NOMO-1 treated with dmso at 0.1 percent for 144 hours (cell line): ENCODE data around the gene DUS4L.

ENCODE experiments used
- DNase-seq: peaks from one replicate; lab custom pipeline; 2025; ENCODE audit not compliant: unreplicated experiment; lab: John Stamatoyannopoulos, UW

The DUS4L gene

GRCh38 chr7:107579885-107580715 lies 16.3 kb downstream of the DUS4L start, which contains the start of gene BCAP29:
BCAP29 (plus strand) TSS chr7:107580246; CDS start chr7:107580773, 527 bp downstream.
- DNase-seq = no peak

GRCh38 chr7:107580716-107581383 lies 17.1 kb downstream of the DUS4L start:
- DNase-seq = no peak

GRCh38 chr7:107581387-107582013 lies 17.7 kb downstream of the DUS4L start:
- DNase-seq = no peak

GRCh38 chr7:107582875-107583274 lies 19.1 kb downstream of the DUS4L start:
- DNase-seq = no peak

- DNase-seq = no peak
Observed at GRCh38 chr7:107584716-107585115, 20.9 kb downstream of the DUS4L start.

- no peak for DNase-seq
Observed at GRCh38 chr7:107588529-107589130, 24.9 kb downstream of the DUS4L start.

GRCh38 chr7:107591421-107591820 lies 27.6 kb downstream of the DUS4L start:
- DNase-seq = no peak

- DNase-seq = no peak
Observed at GRCh38 chr7:107592361-107593024, 28.7 kb downstream of the DUS4L start.

GRCh38 chr7:107593025-107593410 lies 29.2 kb downstream of the DUS4L start:
- DNase-seq = no peak

GRCh38 chr7:107594961-107595737 lies 31.4 kb downstream of the DUS4L start:
- DNase-seq = no peak

- no peak for DNase-seq
Observed at GRCh38 chr7:107596881-107597581, 33.3 kb downstream of the DUS4L start.

GRCh38 chr7:107597582-107597916 lies 33.8 kb downstream of the DUS4L start:
- DNase-seq = no peak

- no peak for DNase-seq
Observed at GRCh38 chr7:107597953-107598352, 34.2 kb downstream of the DUS4L start.

GRCh38 chr7:107599262-107599661 lies 35.5 kb downstream of the DUS4L start:
- DNase-seq = no peak

- no peak for DNase-seq
Observed at GRCh38 chr7:107600816-107601215, 37.0 kb downstream of the DUS4L start.

- DNase-seq = no peak
Observed at GRCh38 chr7:107605218-107605815, 41.5 kb downstream of the DUS4L start.

- DNase-seq = no peak
Observed at GRCh38 chr7:107606303-107606702, 42.5 kb downstream of the DUS4L start.

- DNase-seq = no peak
Observed at GRCh38 chr7:107609811-107610261, 46.1 kb downstream of the DUS4L start.

- no peak for DNase-seq
Observed at GRCh38 chr7:107610323-107610722, 46.6 kb downstream of the DUS4L start.
